ENCODE measurements around the gene HCN2.

Gene HCN2

DNA sequence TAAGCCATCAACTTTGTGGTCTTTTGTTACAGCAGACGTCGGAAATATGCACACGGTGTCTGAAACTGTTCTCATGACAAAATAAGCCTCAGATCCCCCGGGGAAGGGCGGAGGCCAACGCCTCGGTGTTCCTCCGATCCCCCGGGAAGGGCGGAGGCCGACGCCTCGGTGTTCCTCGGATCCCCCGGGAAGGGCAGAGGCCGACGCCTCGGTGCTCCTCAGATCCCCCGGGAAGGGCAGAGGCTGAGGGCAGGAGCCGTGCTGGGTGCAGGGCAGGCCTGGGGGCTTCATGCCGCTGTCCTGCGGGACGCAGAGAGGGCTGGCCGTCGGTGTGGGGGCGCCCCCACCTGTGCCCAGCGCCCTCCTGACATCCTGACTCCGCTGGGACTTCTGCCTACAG, 54.7 kb downstream of the HCN2 start:
- no peaks in the 10 kb centered on the region for H3K4me1 ChIP-seq (ENCODE audit: control insufficient read depth, insufficient read depth, low read length, poor library complexity, severe bottlenecking)
- no peak overlapping the region for H3K27ac ChIP-seq (ENCODE audit: low read depth, low read length, severe bottlenecking)
- no peaks in the 10 kb centered on the region for H3K9me3 ChIP-seq (ENCODE audit: control insufficient read depth, low read length)
- H3K4me3 ChIP-seq (ENCODE audit: extremely low read depth, insufficient read depth, low read length, poor library complexity, severe bottlenecking) = no peak overlapping the region
- peaks cover 43% of the 10 kb centered on the region for H3K36me3 ChIP-seq (ENCODE audit: control insufficient read depth, insufficient read depth, low read length)
- WGBS, 2 experiments (ENCODE audit: insufficient coverage in 2 of 2) = 89 to 90% methylated on average over 21 to 27 of the region's 28 CpGs

DNA sequence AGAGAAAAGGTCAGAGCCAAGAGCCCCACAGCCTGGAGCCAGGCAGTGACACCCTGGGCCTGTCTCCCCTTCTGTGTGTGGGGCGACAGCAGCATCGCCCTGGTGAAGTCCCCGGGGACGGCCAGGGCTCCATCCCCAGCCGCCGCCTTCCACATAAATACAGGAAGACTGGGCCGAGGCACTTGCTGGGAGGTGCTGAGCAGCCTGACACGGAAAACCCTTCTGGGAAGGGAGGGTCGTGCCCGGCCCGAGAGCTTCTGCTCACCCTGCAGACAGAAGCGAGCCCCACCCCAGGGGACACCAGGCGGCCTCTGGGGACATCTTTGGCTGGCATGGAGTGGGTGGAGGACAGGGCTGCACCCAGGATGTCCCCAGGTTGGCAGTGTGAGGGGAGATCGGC, 55.1 kb downstream of the HCN2 start:
- H3K4me3 ChIP-seq (ENCODE audit: extremely low read depth, insufficient read depth, low read length, poor library complexity, severe bottlenecking) = no peak overlapping the region
- H3K4me1 ChIP-seq (ENCODE audit: control insufficient read depth, insufficient read depth, low read length, poor library complexity, severe bottlenecking) = no peaks in the 10 kb centered on the region
- peaks cover 46% of the 10 kb centered on the region for H3K36me3 ChIP-seq (ENCODE audit: control insufficient read depth, insufficient read depth, low read length)
- no peak overlapping the region for H3K27ac ChIP-seq (ENCODE audit: low read depth, low read length, severe bottlenecking)
- H3K9me3 ChIP-seq (ENCODE audit: control insufficient read depth, low read length) = no peaks in the 10 kb centered on the region
- WGBS, 2 experiments (ENCODE audit: insufficient coverage in 2 of 2) = 92 to 97% methylated on average over 7 to 13 of the region's 14 CpGs

DNA sequence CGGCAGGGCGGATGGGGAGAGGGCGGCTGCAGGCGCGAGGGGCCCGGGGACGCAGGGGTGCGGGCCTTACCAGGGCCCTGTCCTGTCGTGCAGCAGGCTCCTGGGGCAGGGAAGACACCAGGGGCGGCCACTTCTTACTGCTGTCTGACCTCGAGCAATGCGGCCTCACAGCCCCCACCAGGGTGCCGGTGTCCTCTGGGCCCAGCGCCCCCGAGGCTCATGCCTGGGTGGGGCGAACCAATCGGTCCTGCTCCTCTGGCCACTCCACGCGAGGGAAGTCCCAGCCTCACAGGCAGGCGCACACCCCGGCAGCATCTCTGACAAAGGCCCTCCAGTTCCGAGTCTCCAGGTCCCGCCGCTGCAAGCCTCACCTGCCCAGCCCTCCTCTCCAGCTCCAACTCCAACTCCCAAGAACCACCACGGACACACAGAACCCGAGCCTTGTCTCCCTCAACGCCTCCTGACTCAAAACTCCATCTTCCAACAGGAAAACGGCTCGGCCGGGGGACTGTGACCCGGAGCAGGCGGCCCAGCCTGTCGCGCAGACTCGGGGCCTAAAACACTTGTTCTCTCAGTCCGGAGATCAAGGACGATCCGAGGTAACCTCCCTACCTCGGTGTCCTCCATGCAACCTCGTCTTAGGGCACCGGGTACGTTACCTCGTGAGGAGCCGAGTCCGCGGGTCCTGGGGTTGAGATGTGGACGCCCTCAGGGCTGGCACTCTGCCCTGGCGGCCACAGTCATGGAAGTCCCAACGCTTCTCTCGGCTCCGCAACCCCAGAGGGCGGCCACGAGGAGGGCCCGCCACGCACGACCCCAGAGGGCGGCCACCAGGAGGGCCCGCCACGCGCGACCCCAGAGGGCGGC, 56.5 kb downstream of the HCN2 start:
- Histone ChIP-seq H3K36me3 (ENCODE audit: control insufficient read depth, insufficient read depth, low read length) (peaks cover 53% of the 10 kb centered on the region), H3K27ac (ENCODE audit: low read depth, low read length, severe bottlenecking) (no peak overlapping the region), H3K9me3 (ENCODE audit: control insufficient read depth, low read length) (no peaks in the 10 kb centered on the region), H3K4me3 (ENCODE audit: extremely low read depth, insufficient read depth, low read length, poor library complexity, severe bottlenecking) (no peak overlapping the region), H3K4me1 (ENCODE audit: control insufficient read depth, insufficient read depth, low read length, poor library complexity, severe bottlenecking) (no peaks in the 10 kb centered on the region)
- WGBS, 2 experiments (ENCODE audit: insufficient coverage in 2 of 2) = 95 to 96% methylated on average over 53 to 54 of the region's 62 CpGs

DNA sequence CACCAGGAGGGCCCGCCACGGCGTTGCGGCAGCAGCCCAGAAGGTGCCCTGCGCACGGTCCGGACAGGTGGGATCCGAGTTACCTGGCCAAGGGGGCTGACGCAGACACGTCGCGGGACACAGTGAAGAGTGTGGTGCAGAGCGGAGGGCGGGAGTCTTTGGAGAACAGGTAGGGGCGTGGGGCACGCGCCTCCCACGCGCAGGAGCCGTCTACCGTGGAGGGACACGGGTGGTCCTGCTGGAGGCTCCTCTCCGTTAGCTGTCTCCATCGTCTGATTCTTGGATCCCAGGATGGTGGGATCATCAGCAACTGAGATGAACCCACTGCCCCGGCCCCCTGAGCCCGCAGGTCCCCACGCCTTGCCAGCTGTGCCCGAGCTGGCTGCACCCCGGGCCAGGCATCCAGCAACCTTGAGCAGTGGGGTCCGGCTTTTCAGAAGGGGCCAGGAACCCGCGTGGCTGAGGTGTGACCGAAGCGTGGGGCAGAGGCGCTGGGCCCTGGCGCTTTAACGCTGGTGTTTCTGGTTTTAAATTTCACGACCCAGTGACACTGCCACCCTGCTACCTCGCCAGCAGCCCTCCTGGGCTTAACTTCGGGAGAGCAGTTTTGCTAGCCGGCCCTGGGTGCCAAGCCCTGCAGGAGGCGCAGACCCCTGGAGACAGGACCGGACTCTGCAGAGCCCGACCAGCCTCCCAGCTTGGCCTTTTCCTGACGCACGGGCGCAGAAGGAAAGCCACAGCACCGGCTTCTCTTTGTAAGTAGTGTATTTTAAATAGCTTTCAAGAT, 57.3 kb downstream of the HCN2 start:
- H3K4me3 ChIP-seq (ENCODE audit: extremely low read depth, insufficient read depth, low read length, poor library complexity, severe bottlenecking) = no peak overlapping the region
- H3K9me3 ChIP-seq (ENCODE audit: control insufficient read depth, low read length) = no peaks in the 10 kb centered on the region
- no peaks in the 10 kb centered on the region for H3K4me1 ChIP-seq (ENCODE audit: control insufficient read depth, insufficient read depth, low read length, poor library complexity, severe bottlenecking)
- 96 to 97% methylated on average over 31 to 43 of the region's 48 CpGs for WGBS, 2 experiments (ENCODE audit: insufficient coverage in 2 of 2)
- H3K36me3 ChIP-seq (ENCODE audit: control insufficient read depth, insufficient read depth, low read length) = peaks cover 61% of the 10 kb centered on the region
- H3K27ac ChIP-seq (ENCODE audit: low read depth, low read length, severe bottlenecking) = no peak overlapping the region

DNA sequence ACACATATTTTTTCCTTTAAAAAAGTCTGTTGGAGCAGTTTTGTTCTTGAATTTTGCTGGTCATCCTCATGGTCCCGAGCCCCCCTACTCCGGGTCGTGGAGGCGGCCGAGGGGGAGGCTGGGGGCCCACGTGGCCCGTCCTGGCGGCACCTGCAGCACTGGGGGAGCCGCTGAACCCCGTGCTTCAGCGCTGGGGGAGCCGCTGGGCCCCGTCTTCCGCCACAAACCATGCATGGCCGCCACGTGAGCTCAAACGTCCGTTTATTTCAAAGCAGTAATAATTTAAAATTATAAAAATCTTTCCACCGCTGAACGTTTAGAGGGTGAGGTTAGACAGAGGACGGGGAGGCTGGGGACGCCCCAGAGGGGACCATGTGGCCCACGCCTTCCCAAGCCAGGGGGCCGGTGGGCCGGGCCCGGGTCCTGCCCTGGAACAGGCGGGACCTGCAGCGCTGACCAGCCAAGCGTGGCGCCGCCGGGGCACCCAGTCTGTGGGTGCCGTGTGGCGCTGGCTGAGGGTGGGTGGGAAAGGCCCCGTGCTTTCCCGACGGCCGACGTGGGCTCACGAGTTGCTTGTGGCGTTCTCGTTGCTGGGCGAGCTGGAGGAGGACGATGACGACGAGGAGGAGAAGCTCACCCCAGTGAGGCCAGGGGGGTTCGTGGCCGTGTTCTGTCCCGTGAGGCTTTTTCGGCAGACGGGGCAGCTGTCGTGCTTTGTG, 58.0 kb downstream of the HCN2 start:
- Histone ChIP-seq H3K36me3 (ENCODE audit: control insufficient read depth, insufficient read depth, low read length) (peaks cover 68% of the 10 kb centered on the region), H3K9me3 (ENCODE audit: control insufficient read depth, low read length) (no peaks in the 10 kb centered on the region), H3K4me1 (ENCODE audit: control insufficient read depth, insufficient read depth, low read length, poor library complexity, severe bottlenecking) (no peaks in the 10 kb centered on the region), H3K4me3 (ENCODE audit: extremely low read depth, insufficient read depth, low read length, poor library complexity, severe bottlenecking) (no peak overlapping the region), H3K27ac (ENCODE audit: low read depth, low read length, severe bottlenecking) (no peak overlapping the region)
- WGBS, 2 experiments (ENCODE audit: insufficient coverage in 2 of 2) = 96 to 98% methylated on average over 27 to 34 of the region's 52 CpGs

DNA sequence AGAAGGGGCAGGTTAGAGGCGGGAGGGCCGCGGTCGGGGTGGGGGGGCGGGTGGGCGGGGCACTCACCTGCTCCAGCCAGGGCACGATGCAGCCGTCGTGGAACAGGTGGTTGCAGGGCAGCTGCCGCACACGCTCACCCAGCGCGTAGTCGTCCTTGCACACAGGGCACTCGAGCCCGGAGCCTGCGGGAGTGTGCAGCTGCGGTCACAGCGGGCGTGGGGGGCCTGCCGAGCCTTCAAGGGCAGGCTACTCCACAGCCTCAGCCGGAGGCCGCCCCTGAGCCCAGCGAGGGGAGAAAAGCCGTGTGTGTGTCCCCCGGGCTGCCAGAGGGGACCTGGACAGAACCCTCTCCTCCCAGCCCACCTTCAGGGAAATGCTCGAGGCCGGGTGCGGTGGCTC, 58.6 kb downstream of the HCN2 start:
- 94 to 95% methylated on average over 16 to 21 of the region's 29 CpGs for WGBS, 2 experiments (ENCODE audit: insufficient coverage in 2 of 2)
- H3K4me3 ChIP-seq (ENCODE audit: extremely low read depth, insufficient read depth, low read length, poor library complexity, severe bottlenecking) = no peak overlapping the region
- no peak overlapping the region for H3K27ac ChIP-seq (ENCODE audit: low read depth, low read length, severe bottlenecking)
- no peaks in the 10 kb centered on the region for H3K9me3 ChIP-seq (ENCODE audit: control insufficient read depth, low read length)
- H3K36me3 ChIP-seq (ENCODE audit: control insufficient read depth, insufficient read depth, low read length) = peaks cover 73% of the 10 kb centered on the region
- no peaks in the 10 kb centered on the region for H3K4me1 ChIP-seq (ENCODE audit: control insufficient read depth, insufficient read depth, low read length, poor library complexity, severe bottlenecking)

DNA sequence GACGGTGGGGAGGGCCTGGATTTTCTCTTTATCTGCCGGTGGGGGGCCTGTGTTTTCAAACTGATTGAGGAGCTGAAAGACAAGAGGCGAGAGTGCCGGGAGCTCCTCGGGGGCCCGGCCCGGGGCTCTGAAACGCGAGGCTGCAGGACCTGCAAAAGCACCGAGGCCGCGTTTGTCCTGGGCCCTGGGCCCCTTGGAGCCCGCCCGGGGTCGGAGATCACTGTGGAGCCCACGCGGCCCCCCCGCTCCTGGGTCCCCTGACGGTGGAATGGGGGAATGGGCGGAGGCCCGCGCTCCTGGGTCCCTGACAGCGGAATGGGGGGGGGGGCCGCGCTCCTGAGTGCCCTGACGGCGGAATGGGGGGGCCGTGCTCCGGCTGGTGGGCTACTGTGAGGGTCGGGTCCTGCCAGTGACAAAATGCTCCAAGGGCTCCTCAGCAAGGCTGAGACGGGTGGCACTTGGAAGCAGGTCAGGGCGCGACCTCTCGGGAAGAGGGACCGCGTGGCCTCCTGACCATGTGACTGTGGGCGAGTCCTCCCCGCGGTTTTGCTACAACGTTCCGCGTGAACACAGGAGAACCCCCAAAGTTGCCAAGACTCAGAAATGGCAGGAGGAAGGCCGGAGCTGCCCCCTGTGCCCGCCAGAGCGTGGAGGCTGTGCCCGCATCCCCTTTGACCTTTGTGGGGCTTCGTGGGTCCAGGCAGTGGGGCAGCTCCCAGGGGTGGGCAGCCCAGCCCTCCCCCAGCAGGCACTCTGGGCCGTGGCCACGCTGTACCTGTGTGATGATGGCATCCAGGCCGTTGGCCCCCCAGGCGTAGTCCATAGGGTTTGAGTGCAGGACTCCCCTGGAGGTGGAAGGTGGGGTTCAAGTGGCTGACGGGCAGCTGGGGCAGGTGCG, 59.5 kb downstream of the HCN2 start:
- H3K36me3 ChIP-seq (ENCODE audit: control insufficient read depth, insufficient read depth, low read length) = peaks cover 79% of the 10 kb centered on the region
- H3K9me3 ChIP-seq (ENCODE audit: control insufficient read depth, low read length) = no peaks in the 10 kb centered on the region
- WGBS, 2 experiments (ENCODE audit: insufficient coverage in 2 of 2) = 96% methylated on average over 29 to 39 of the region's 53 CpGs
- no peak overlapping the region for H3K4me3 ChIP-seq (ENCODE audit: extremely low read depth, insufficient read depth, low read length, poor library complexity, severe bottlenecking)
- H3K4me1 ChIP-seq (ENCODE audit: control insufficient read depth, insufficient read depth, low read length, poor library complexity, severe bottlenecking) = no peaks in the 10 kb centered on the region
- H3K27ac ChIP-seq (ENCODE audit: low read depth, low read length, severe bottlenecking) = no peak overlapping the region

DNA sequence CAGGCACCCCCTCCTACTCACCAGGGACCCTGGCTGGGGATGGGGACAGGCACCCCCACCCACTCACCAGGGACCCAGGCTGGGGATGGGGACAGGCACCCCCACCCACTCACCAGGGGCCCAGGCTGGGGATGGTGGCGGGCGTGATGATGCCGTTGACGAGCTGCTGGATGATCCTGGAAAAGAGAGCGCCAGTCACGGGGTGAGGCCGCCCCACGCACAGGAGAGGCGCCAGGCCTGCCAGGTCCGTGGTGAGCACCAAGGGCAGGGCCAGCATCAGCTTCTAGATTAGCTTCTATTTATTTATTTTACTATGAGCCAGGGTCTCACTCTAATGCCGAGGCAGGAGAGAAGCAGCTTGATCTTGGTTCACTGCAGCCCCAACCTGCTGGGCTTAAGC, 60.4 kb downstream of the HCN2 start:
- Histone ChIP-seq H3K9me3 (ENCODE audit: control insufficient read depth, low read length) (no peaks in the 10 kb centered on the region), H3K27ac (ENCODE audit: low read depth, low read length, severe bottlenecking) (no peak overlapping the region), H3K36me3 (ENCODE audit: control insufficient read depth, insufficient read depth, low read length) (peaks cover 83% of the 10 kb centered on the region), H3K4me1 (ENCODE audit: control insufficient read depth, insufficient read depth, low read length, poor library complexity, severe bottlenecking) (no peaks in the 10 kb centered on the region), H3K4me3 (ENCODE audit: extremely low read depth, insufficient read depth, low read length, poor library complexity, severe bottlenecking) (no peak overlapping the region)
- WGBS, 2 experiments (ENCODE audit: insufficient coverage in 2 of 2) = 92 to 93% methylated on average over 9 to 10 of the region's 11 CpGs

DNA sequence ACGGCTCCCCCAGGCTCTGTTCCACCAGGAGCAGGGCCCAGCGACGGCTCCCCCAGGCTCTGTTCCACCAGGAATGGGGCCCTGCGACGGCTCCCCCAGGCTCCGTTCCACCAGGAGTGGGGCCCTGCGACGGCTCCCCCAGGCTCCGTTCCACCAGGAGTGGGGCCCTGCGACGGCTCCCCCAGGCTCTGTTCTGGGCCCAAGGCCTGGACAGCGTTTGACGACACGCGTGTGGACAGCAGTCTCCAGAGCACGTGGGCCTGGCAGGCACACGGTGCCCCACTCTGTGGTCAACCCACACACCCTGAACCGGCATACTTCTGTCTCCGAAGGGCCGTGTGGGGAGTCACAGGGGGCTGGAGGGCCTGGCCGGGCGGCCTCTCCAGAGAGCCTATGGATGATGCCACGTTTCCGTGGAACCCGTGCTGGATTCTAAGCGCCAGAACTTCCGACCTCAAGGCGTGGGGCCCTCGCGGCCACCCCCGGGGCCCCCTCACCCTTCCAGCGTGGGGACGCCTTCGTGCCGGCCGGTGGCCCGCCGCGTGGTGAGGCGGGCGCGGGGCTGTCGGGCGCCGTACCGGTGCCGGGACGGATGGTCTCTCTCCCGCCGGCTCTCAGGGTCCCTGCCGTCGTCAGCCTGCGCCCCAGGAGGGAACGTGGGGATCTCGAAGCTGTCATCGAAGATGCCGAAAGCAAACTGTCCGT, 61.6 kb downstream of the HCN2 start:
- Histone ChIP-seq H3K36me3 (ENCODE audit: control insufficient read depth, insufficient read depth, low read length) (peaks cover 84% of the 10 kb centered on the region), H3K4me1 (ENCODE audit: control insufficient read depth, insufficient read depth, low read length, poor library complexity, severe bottlenecking) (no peaks in the 10 kb centered on the region), H3K4me3 (ENCODE audit: extremely low read depth, insufficient read depth, low read length, poor library complexity, severe bottlenecking) (no peak overlapping the region), H3K9me3 (ENCODE audit: control insufficient read depth, low read length) (no peaks in the 10 kb centered on the region), H3K27ac (ENCODE audit: low read depth, low read length, severe bottlenecking) (no peak overlapping the region)
- WGBS, 2 experiments (ENCODE audit: insufficient coverage in 2 of 2) = 96 to 97% methylated on average over 52 to 57 of the region's 58 CpGs

All from mesodermal cell (in vitro differentiated cells).